SK-N-MC (cell line): ENCODE results near the gene LIN52.

Experiments
- EZH2 ChIP-seq: fragments of 200-600 bp; sonication (generic); IDR thresholded peaks from one replicate; pipeline ENCODE4 v1.6.1; 2017; ENCODE audit warnings: antibody characterized with exemption
- FOXP2 ChIP-seq: optimal IDR thresholded peaks from 2 replicates; pipeline ENCODE3; 2011; ENCODE audit warnings: mild to moderate bottlenecking, moderate library complexity; ENCODE audit not compliant: insufficient read depth; ENCODE audit errors: extremely low read length, control extremely low read depth
- POLR2AphosphoS5 ChIP-seq: IDR thresholded peaks from 2 replicates; pipeline ENCODE4 v1.6.1; 2012; ENCODE audit warnings: mild to moderate bottlenecking, low read depth, low read length, borderline replicate concordance

GRCh38 chr14:74217672-74218448, 133.1 kb downstream of the LIN52 start:
- TF ChIP-seq POLR2AphosphoS5 (no peak), EZH2 (no peak), FOXP2 (no peak)
